GM12878 (cell line): ENCODE data around the gene PRKRA. TPM values are rescaled to one million over a fixed set of nuclear protein-coding genes. Genes with fewer than 3 reads are reported as not detected.
A peak's percentile ranks its signal among the peaks of the same experiment; 100 is the strongest.

Experiments used
- BRCA1 ChIP-seq: IDR thresholded peaks from 2 replicates; pipeline ENCODE4 v1.6.1; 2011; ENCODE audit warnings: low read depth, low read length, improper control_type of control experiment
- CBX5 ChIP-seq: sonication (generic); IDR thresholded peaks from 2 replicates; pipeline ENCODE4 v1.6.1; 2016; ENCODE audit warnings: low read depth, moderate library complexity, mild to moderate bottlenecking, inconsistent platforms
- CREB1 ChIP-seq: IDR thresholded peaks from 2 replicates; pipeline ENCODE4 v1.6.1; 2012; ENCODE audit warnings: low read depth, mild to moderate bottlenecking, inconsistent platforms
- EED ChIP-seq: sonication (generic); IDR thresholded peaks from 2 replicates; pipeline ENCODE4 v1.6.1; 2016; ENCODE audit warnings: antibody characterized with exemption, low read depth
- EP300 ChIP-seq, 2 experiments: fragments of 150-350 bp in 1 of 2; IDR thresholded peaks; 2 replicates each; pipeline ENCODE4 v1.6.1; 2011 to 2012; ENCODE audit warnings: low read depth in 2 of 2, low read length in 2 of 2, borderline replicate concordance in 1 of 2, improper control_type of control experiment in 1 of 2, inconsistent platforms in 1 of 2; ENCODE audit not compliant: control insufficient read depth in 1 of 2
- ETV6 ChIP-seq, 2 experiments: fragments of 450-650 bp in 1 of 2; IDR thresholded peaks in 1 of 2; conservative IDR thresholded peaks in 1 of 2; 2 replicates each; pipeline ENCODE4 v1.6.1; 2014; ENCODE audit warnings: antibody characterized with exemption in 1 of 2, borderline replicate concordance in 1 of 2, low read depth in 1 of 2, mild to moderate bottlenecking in 1 of 2, moderate library complexity in 1 of 2
- FOXM1 ChIP-seq: IDR thresholded peaks from 2 replicates; pipeline ENCODE4 v1.6.1; 2012; ENCODE audit warnings: low read depth, mild to moderate bottlenecking, inconsistent platforms, low read length, moderate library complexity
- HDAC6 ChIP-seq: fragments of 200-600 bp; sonication (generic); IDR thresholded peaks from one replicate; pipeline ENCODE4 v1.8.0; 2017; ENCODE audit warnings: antibody characterized with exemption; ENCODE audit not compliant: unreplicated experiment
- HDGF ChIP-seq: fragments of 450-650 bp; IDR thresholded peaks from 2 replicates; pipeline ENCODE4 v1.6.1; 2016; ENCODE audit warnings: antibody characterized with exemption
- MYB ChIP-seq: fragments of 150-350 bp; IDR thresholded peaks from 2 replicates; pipeline ENCODE4 v1.6.1; 2014; ENCODE audit warnings: mild to moderate bottlenecking, low read depth, low read length, borderline replicate concordance
- NR2C2 ChIP-seq: IDR thresholded peaks from 2 replicates; pipeline ENCODE4 v1.6.1; 2011; ENCODE audit warnings: borderline replicate concordance, low read depth; ENCODE audit not compliant: control insufficient read depth, insufficient read length
- POLR2A ChIP-seq: IDR thresholded peaks from 2 replicates; pipeline ENCODE4 v1.6.1; 2011; ENCODE audit warnings: low read depth, mild to moderate bottlenecking, low read length
- POLR2AphosphoS2 ChIP-seq: IDR thresholded peaks from 2 replicates; pipeline ENCODE4 v1.6.1; 2011; ENCODE audit warnings: low read depth, mild to moderate bottlenecking, low read length, improper control_type of control experiment, moderate library complexity
- SIN3A ChIP-seq: IDR thresholded peaks from 2 replicates; pipeline ENCODE4 v1.6.1; 2012; ENCODE audit warnings: low read depth, low read length, improper control_type of control experiment
- SP1 ChIP-seq: IDR thresholded peaks from one replicate; pipeline ENCODE4 v1.6.1; 2011; ENCODE audit warnings: low read depth, low read length
- SRF ChIP-seq, 2 experiments: IDR thresholded peaks; 2 replicates each; pipeline ENCODE4 v1.6.1; 2011; ENCODE audit warnings: low read depth in 2 of 2, low read length in 2 of 2, mild to moderate bottlenecking in 1 of 2, moderate library complexity in 1 of 2
- SUPT20H ChIP-seq: IDR thresholded peaks from 2 replicates; pipeline ENCODE4 v1.6.1; 2011; ENCODE audit warnings: low read depth, mild to moderate bottlenecking, low read length, moderate library complexity, borderline replicate concordance; ENCODE audit not compliant: control insufficient read depth
- TARDBP ChIP-seq: IDR thresholded peaks from 2 replicates; pipeline ENCODE4 v1.6.1; 2016; ENCODE audit warnings: borderline replicate concordance
- ZNF274 ChIP-seq: IDR thresholded peaks from one replicate; pipeline ENCODE4 v1.8.0; 2011; ENCODE audit not compliant: insufficient read length, insufficient read depth
- polyA plus RNA-seq, 11 experiments: library from polyadenylated mRNA; depleted of rRNA in 4 of 11; unstranded in 6 of 11; stranded (reverse) in 5 of 11; fragments of >200 nt; fragmentation: Nextera tagmentation in 4 of 11; fragmentation: Illumina TruSeq in 1 of 11; extraction: Ambion mirVana in 4 of 11; extraction: Trizol in 1 of 11; gene quantifications; 1 replicate in 1 of 11; 2 replicates in 10 of 11; pipeline versions ENCODE4 v1.2.1 to v1.2.3, GENCODE V29; 2011 to 2016; ENCODE audit warnings: inconsistent platforms in 2 of 11, missing spikeins in 2 of 11, low read depth in 1 of 11
- total RNA-seq, 4 experiments: library from RNA; depleted of rRNA in 3 of 4; stranded (reverse); fragments of >200 nt in 3 of 4; fragmentation: Illumina TruSeq in 1 of 4; extraction: Trizol in 1 of 4; gene quantifications; 2 replicates each; pipeline versions ENCODE4 v1.2.1 to v1.2.3, GENCODE V29; 2013 to 2021
- TF ChIP-seq, protein P1 (sequence below): fragments of 450-650 bp; IDR thresholded peaks from 2 replicates; pipeline ENCODE4 v1.6.1; 2017; ENCODE audit warnings: mild to moderate bottlenecking
- TF ChIP-seq, protein P2 (sequence below): fragments of 450-650 bp; IDR thresholded peaks from 2 replicates; pipeline ENCODE4 v1.6.1; 2017; ENCODE audit warnings: mild to moderate bottlenecking, moderate library complexity
- TF ChIP-seq, protein P3 (sequence below): fragments of 450-650 bp; IDR thresholded peaks from 2 replicates; pipeline ENCODE4 v1.6.1; 2016; ENCODE audit warnings: mild to moderate bottlenecking
- TF ChIP-seq, protein P4 (sequence below): fragments of 450-650 bp; IDR thresholded peaks from 2 replicates; pipeline ENCODE4 v1.6.1; 2017; ENCODE audit warnings: mild to moderate bottlenecking, low read depth, inconsistent platforms; ENCODE audit not compliant: poor library complexity, severe bottlenecking

PRKRA gene
- total and polyA plus RNA-seq, 10 of the 15 experiments (the other 5 are each of a cell fraction or from before 2014, with no cell fraction given): 19.1 to 75.6 (median 51.7) TPM

DNA sequence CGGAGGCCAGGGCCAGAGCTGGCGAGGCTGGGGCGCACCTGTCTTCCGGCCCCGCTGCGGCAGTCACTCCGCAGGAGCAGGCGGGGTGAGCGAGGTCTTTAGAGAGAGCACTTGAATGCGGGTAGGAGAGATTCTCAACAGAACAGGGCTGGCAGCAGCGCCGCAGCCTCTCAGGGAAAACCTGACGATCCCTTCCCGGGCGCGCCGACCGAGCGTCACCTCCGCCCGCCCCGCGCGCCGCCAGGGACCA, 526 bp downstream of the PRKRA start (continued):
- TF ChIP-seq, protein P1, sequence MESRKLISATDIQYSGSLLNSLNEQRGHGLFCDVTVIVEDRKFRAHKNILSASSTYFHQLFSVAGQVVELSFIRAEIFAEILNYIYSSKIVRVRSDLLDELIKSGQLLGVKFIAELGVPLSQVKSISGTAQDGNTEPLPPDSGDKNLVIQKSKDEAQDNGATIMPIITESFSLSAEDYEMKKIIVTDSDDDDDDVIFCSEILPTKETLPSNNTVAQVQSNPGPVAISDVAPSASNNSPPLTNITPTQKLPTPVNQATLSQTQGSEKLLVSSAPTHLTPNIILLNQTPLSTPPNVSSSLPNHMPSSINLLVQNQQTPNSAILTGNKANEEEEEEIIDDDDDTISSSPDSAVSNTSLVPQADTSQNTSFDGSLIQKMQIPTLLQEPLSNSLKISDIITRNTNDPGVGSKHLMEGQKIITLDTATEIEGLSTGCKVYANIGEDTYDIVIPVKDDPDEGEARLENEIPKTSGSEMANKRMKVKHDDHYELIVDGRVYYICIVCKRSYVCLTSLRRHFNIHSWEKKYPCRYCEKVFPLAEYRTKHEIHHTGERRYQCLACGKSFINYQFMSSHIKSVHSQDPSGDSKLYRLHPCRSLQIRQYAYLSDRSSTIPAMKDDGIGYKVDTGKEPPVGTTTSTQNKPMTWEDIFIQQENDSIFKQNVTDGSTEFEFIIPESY: no peak
- 0 out of 2 replicates have a peak, but pooled peaks have one; percentile 49 for TF ChIP-seq SIN3A
- TF ChIP-seq POLR2A: no peak
- TF ChIP-seq NR2C2: no peak
- TF ChIP-seq HDGF: no peak
- TF ChIP-seq ETV6 (conservative IDR thresholded peaks at IDR 0.05 in 1 of 2, IDR thresholded peaks at IDR 0.05 in 1 of 2; ENCODE audit: borderline replicate concordance in 1 of 2, low read depth in 1 of 2): no peak
- no peak for TF ChIP-seq BRCA1
- no peak for TF ChIP-seq HDAC6
- TF ChIP-seq, protein P2, sequence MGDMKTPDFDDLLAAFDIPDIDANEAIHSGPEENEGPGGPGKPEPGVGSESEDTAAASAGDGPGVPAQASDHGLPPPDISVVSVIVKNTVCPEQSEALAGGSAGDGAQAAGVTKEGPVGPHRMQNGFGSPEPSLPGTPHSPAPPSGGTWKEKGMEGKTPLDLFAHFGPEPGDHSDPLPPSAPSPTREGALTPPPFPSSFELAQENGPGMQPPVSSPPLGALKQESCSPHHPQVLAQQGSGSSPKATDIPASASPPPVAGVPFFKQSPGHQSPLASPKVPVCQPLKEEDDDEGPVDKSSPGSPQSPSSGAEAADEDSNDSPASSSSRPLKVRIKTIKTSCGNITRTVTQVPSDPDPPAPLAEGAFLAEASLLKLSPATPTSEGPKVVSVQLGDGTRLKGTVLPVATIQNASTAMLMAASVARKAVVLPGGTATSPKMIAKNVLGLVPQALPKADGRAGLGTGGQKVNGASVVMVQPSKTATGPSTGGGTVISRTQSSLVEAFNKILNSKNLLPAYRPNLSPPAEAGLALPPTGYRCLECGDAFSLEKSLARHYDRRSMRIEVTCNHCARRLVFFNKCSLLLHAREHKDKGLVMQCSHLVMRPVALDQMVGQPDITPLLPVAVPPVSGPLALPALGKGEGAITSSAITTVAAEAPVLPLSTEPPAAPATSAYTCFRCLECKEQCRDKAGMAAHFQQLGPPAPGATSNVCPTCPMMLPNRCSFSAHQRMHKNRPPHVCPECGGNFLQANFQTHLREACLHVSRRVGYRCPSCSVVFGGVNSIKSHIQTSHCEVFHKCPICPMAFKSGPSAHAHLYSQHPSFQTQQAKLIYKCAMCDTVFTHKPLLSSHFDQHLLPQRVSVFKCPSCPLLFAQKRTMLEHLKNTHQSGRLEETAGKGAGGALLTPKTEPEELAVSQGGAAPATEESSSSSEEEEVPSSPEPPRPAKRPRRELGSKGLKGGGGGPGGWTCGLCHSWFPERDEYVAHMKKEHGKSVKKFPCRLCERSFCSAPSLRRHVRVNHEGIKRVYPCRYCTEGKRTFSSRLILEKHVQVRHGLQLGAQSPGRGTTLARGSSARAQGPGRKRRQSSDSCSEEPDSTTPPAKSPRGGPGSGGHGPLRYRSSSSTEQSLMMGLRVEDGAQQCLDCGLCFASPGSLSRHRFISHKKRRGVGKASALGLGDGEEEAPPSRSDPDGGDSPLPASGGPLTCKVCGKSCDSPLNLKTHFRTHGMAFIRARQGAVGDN: no peak
- no peak for TF ChIP-seq CBX5
- TF ChIP-seq SUPT20H: no peak
- TF ChIP-seq FOXM1: no peak
- TF ChIP-seq POLR2AphosphoS2: no peak; the same call in 1 of the 2 replicates
- no peak for TF ChIP-seq ZNF274
- TF ChIP-seq SRF (IDR thresholded peaks at IDR 0.05; ENCODE audit: low read depth in 2 of 2, low read length in 2 of 2): no peak
- no peak for TF ChIP-seq SP1
- peak; percentile 70 for TF ChIP-seq CREB1
- TF ChIP-seq EP300 (IDR thresholded peaks at IDR 0.05; ENCODE audit: borderline replicate concordance in 1 of 2, control insufficient read depth in 1 of 2, low read depth in 2 of 2, low read length in 2 of 2): peak in 1 of 2 experiments; percentile 56; a peak in 2 of 4 replicates
- TF ChIP-seq, protein P3, sequence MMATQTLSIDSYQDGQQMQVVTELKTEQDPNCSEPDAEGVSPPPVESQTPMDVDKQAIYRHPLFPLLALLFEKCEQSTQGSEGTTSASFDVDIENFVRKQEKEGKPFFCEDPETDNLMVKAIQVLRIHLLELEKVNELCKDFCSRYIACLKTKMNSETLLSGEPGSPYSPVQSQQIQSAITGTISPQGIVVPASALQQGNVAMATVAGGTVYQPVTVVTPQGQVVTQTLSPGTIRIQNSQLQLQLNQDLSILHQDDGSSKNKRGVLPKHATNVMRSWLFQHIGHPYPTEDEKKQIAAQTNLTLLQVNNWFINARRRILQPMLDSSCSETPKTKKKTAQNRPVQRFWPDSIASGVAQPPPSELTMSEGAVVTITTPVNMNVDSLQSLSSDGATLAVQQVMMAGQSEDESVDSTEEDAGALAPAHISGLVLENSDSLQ: no peak; the same call in 1 of the 2 replicates
- no peak for TF ChIP-seq MYB
- TF ChIP-seq, protein P4, sequence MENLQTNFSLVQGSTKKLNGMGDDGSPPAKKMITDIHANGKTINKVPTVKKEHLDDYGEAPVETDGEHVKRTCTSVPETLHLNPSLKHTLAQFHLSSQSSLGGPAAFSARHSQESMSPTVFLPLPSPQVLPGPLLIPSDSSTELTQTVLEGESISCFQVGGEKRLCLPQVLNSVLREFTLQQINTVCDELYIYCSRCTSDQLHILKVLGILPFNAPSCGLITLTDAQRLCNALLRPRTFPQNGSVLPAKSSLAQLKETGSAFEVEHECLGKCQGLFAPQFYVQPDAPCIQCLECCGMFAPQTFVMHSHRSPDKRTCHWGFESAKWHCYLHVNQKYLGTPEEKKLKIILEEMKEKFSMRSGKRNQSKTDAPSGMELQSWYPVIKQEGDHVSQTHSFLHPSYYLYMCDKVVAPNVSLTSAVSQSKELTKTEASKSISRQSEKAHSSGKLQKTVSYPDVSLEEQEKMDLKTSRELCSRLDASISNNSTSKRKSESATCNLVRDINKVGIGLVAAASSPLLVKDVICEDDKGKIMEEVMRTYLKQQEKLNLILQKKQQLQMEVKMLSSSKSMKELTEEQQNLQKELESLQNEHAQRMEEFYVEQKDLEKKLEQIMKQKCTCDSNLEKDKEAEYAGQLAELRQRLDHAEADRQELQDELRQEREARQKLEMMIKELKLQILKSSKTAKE: no peak
- TF ChIP-seq TARDBP: no peak
- no peak for TF ChIP-seq EED
